Stimulated activated CD4-positive, alpha-beta T cell treated with anti-CD3 and anti-CD28 coated beads, Interleukin-2, amount 100 ng/mL, for 48 hours (primary cell): ENCODE results near the gene JMJD6.
A peak's percentile ranks its signal among the peaks of the same experiment; 100 is the strongest.

Source experiments
- DNase-seq, 2 donors: peaks; one replicate each; pipeline ENCODE4 v3.0.0-alpha.2; 2020

Gene JMJD6

DNA sequence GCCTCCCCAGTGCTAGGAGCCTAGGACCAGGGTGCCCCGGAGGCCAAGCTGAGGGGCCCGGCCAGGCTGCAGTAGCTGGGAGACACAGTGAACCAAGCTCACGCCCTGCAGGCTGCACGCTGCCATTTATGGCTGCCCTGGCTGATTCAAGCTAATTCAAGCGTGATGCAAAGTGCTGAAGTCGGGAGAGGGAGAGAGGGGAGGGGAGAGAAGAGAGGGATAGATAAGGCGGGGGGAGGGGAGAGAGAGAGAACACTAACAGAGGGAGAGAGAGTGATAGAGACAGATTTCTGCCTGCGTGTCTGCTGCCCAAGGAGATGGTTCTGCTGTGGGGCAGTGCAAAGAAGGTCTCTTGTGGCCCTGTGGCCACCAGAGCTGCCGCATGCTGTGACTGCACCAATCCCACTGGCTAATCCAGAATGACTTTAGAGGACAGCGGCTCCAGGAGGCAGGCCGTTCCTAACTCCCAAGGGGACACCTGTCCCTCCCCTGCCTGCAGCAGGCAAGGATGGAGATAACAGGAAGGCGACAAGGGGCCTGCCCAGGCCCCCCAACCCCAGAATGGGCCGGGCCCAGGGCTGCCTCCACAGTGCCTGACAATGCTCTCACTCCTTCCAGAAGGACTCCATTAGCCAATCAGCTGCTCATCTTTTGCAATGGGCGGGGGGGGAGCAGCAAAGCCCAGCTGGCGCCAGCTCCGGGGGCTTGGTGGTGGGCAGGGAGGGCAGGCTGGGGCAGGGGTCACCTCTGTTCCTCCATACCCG is 28.5 kb downstream of the JMJD6 start:
- DNase-seq, result no peak

DNA sequence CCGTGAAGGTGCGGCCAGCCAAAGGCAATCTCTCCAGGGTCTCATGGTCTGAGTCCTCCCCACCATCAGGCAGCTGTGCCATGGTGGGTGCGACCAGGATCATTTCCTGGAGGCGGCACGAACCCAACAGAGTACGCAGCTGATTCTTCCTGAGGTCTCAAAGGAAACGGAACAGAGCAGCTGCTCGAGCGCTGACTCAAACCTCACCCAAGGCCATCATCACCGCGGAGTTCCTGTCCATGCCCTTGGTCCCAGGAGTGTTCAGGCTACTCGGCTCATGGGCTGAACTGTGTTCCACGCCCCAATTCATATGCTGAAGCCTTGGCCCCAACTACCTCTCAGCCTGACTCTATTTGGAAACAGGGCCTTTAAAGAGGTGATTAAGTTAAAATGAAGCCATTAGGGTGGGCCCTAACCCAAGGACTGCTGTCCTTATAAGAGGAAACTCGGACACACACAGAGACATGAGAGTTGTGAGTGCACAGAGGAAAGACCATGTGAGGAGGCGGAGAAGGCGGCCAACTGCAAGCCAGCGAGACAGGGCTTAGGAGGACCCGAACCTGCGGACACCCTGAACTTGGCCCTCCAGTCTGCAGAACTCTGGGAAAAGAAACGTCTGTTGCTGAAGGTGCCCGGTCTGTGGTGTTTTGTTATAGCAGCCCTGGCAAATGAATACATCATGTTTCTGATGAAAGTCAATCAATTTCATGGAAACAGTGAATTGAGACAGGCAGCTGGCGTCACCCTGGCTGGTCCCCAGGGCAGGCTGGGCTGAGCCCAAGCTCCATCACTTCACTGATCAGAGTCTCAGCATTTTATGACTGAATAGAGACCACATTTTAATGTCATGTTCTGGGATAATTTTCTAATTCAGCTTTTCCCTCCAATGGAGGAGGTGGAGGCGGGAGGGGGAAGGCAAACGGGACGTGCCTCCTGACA is 29.4 kb downstream of the JMJD6 start:
- DNase-seq, result no peak

DNA sequence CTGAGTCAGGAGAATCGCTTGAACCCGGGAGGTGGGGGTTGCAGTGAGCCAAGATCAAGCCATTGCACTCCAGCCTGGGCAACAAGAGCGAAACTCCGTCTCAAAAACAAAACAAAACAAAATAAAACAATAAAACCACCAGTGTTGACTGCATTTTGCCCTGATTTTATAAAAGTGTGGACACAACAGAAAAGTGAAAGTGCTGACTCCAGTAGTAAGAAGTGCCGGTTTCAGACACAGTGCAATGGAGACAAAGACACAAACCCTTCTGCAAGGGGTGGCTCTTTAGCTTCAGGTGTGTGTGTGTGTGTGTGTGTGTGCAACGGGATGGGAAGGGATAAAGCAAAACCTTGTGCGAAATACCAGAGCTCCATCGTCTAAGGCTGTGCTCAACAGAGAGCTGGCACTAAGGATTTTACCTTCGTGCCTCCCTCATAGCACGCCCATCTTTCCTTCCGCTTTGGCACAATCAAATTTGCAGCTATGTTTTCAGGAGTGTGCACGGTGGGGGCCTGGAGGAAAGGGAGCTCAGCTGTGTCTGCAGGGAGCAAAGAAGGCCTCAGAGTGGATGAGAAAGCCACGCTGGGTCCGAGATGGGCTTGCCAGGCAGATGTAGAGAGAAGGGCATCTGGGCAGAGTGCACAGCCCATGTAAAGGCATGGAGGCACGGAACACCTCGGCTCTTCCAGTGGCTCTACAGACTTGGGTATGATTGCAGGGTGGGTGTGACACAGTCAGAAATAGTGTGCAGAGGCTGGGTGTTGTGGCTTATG is 31.2 kb downstream of the JMJD6 start:
- no peak for DNase-seq

DNA sequence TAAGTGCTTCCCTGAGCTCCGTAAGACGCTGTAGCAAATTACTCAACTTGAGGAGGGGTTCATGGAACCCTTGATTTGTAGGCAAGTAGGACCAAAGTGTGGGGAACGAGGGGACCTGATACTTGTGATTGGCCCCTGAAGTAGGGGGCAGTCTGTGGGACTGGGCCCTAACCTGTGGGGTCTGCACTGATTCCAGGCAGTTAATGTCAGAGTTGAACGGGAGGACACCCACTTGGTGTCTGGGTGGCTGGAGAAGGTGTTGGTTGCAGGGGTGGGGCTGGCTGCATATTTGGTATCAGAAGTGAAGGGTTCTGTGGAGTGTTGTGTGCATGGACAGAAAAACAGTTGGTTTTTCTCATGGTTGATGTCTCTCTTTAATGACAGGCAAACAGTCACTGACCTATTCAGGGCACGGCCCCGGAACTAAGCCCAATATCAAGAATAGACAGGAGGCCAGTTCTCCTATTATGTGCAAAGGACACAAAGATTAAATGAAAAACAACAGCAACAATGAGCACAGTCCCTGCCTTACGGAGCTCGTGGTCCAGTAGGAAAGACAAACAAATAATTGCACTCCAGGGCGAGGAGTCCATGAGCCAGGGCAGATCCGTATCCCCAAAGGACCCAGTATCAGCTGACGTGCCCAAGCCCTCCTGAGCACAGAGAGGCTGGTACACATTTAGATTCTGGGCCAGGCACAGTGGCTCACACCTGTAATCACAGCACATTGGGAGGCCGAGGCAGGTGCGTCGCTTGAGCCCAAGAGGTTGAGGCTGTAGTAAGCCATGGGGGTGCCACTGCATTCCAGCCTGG is 34.8 kb downstream of the JMJD6 start:
- DNase-seq, result no peak

DNA sequence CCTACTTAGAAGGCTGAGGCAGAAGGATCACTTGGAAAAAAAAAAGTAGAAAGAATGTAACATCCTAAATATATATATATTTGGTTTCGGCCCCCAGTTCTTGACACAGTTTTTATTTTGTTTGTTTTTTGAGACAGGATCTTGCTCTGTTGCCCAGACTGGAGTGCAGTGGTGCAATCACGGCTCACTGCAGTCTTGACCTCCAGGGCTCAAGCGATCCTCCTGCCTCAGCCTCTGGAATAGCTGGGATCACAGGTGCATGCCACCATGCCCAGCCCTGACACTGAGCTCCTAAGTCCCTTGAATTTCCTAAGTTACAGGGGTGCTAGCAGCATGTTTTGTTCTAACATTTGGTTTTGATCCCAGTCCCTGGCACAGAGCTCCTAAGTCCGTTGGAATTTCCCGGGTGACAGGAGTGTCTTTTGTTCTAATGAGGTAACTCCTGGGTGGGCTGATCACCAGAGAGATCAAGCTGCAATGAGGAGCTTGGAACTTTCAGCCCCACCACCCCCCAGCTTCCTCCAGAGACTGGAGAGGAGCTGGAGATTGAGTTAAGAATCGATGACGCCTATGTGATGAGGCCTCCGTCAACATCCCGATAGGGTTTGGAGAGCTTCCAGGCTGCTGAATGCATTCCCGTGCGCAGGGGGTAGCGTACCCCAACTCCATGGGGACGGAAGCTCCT is 35.7 kb downstream of the JMJD6 start:
- DNase-seq, result no peak

DNA sequence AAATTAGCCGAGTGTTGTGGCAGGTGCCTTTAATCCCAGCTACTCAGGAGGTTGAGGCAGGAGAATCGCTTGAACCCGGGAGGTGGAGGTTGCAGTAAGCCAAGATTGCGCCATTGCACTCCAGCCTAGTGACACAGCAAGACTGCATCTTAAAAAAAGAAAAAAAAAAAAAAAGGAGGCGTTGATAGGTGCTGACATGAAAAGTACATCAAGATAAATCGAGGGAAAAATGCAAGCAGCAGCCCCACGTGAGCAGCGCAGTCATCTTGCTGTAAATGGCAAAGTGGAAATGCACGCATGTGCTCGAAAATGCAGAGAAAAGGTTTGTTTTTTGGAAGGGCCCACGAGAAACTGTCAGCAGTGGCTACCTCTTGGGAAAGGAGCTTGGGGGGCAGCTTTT is 36.5 kb downstream of the JMJD6 start:
- no peak for DNase-seq

DNA sequence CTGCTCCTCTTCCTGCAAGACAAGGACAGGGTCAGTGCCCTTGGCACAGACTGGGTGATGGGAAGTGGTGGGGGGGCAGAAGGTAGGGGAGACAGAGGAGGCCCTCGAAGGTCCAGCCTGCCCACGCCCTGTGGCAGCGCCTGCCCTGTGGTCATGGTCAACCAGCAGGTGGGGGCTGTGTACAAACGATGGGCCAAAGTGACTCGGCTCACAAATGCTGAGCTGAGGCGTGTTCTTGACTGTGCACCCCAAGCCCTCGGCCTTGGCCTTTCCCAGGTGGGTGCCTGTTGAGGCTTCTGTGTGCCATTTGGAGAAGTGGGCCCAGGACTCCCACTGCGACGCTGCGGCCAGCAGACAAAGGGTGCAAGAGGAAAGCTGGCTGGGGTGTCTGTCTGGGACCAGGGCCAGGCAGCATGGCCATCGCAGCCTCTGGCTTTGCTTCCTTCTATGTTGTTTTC is 38.2 kb downstream of the JMJD6 start:
- no peak for DNase-seq

DNA sequence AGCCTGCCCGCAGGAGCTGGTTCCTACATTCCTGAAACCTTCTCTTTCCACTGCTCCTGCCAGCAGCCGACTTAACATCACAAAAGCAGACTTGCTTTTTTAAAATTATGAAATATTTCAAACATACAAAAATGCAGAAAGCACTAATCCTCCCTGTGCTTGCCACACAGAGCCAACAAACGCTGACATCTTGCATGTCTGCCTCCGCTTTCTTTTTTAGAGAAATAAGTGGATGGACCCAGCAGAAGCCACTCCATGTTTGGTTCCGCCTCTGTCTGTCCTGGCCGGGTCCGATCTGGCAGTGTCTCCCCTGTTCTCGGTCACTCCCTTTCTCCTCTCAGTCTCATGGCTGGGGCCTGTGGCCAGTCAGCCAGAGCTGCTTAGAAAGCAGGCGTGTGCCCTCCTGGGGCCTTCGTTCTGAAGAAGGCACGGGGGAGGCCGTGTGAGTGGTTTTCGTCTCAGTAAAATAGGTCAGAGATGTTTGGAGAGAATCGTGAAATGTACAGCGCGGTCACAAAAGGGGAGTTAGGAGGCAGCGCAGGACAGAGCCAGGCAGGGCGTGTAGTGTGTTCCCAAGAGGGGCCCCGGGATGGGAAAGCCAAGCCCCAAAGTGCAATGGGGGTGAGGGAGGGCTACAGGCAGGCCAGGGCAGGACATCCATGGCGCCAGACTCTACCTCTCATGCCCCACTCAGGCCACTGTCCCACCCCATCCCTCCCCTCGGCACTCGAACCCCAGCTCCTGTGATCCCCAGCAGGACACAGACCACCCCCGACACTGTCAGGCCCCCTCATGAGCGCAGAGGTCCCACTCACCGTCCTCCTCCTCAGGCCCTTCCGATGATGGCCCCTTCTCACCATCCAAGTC is 38.9 kb downstream of the JMJD6 start:
- no peak for DNase-seq

DNA sequence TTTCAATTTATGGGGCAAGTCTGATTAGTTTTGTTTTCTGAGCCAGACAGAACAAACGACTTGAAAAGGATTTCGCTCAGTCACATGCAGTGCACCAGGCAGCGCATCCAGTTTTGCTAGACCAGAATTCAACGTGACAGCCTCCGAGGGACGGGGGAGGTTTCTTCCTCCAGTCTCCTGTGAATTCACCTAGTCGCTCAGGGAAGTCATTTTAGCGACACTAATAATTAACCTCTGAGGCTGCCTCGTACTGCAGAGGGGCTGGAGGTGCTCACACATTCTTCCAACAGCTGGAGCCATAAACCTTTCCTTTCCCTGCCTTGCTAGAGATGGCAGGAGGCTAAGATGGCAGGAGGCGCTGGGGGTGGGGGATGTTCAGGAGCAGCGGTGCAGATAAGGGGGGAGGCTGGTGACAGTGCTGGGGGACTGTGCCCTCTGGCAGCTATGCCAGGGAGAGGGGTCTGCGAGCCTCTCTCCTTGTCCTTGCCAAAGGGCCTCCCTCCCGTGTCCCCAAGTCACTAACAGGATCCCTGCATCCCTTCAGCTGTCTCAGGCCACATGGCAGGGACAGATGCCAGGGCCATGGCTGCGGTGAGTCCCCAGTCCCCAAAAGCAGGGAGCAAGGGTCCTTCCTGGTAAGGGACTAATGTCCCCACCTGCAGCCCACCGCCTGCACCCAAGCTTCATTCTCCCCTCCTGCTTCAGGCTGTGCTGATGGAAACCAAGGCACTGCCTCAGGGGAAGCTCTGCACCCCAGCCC is 39.7 kb downstream of the JMJD6 start:
- no peak for DNase-seq

DNA sequence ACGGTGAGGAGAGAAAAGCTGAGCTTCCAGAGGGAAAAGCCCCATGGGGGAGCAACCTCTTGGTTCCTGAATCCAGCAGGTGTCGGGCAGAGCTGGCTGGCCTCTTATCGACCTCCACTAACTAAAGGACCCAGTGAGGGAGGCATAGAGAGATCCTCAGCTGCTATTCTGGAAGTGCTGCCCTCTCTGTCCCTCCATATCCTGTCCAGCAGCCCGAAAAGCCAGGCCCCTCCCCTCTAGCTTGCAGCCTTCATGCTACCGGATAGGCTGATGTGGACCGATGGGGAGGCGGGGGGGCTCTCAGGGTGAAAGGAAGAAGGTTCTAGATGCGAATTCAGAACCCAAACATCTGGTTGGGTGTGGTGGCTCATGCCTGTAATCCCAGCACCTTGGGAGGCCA is 40.6 kb downstream of the JMJD6 start:
- DNase-seq, result no peak

DNA sequence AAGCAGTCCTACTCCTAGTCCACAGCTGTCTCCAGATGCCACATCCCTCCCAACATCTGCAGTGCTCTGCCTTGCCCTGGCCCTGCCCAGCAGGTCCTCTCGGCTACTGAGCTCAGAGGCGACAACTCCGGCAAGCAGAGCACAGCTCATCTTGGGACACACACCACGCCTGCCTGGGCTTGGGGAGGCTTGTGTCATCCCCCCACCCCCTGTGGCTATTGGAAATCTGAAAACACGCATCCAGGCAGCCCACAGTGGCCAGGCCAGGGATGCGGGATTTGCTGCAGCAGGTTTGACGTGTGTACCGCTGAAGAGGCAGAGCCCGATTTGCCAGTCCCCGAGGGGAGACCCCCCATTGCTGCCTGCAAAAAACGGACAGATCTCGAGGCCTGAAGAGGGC is 41.0 kb downstream of the JMJD6 start:
- DNase-seq, result no peak

DNA sequence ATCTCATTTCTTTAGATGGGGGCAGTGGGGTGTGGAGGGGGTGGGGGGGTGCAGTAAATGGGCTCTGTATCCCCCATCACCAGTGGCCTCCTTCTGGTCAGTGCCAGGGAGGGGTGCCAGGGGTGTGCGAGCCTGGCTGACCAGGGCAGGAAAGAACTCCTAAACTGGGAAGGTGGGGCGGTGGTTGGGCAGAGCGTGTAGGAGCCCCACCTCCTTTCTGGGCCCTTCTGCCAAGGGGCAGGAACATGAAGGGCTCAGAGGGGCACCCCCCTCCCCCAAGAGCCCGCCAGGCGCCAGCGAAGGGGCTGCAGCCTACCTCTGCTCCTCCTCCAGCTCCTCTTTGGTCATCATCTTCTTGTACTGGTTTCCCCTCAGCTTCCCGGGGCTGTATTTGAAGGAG is 41.6 kb downstream of the JMJD6 start:
- DNase-seq, result no peak

DNA sequence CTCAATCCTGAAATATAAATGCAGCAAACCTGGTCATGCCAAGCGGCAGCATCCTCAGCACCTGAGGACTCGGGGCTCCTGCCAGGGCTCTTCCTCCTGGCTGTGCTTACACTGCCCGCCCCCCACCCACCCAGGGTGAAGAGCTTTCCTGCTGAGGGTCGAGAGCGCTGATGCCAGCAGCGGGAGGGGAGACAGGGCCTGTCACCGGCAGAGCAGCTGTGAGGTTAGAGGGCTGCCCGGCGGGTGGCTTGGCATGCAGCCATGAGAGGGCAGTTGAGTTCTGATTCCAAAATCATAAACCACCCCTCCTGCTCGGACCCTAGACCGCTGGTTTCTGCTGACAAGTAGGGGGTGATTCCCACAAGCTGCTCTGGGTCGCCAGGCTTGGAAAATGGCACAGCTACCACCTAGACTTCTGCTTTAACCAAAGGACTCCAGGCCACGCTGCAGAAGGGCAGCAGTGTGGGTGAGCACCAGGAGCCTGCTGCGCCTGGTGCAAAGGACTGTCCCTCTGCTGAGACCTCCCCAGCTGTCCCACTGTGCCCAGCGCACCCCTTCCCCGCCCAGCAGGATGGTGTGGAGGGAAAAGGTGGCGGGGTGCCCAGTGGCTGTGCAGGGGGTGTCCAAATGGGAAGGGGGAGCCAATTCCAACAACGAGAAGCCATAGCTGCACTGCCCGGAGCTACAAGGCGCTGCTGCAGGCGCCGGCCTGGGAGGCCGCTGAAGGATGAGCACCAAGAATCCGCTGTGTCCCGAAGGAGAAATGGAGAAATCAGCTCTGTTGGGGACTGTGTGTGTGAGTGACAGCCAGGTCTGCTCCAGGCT is 42.3 kb downstream of the JMJD6 start:
- DNase-seq, result no peak

DNA sequence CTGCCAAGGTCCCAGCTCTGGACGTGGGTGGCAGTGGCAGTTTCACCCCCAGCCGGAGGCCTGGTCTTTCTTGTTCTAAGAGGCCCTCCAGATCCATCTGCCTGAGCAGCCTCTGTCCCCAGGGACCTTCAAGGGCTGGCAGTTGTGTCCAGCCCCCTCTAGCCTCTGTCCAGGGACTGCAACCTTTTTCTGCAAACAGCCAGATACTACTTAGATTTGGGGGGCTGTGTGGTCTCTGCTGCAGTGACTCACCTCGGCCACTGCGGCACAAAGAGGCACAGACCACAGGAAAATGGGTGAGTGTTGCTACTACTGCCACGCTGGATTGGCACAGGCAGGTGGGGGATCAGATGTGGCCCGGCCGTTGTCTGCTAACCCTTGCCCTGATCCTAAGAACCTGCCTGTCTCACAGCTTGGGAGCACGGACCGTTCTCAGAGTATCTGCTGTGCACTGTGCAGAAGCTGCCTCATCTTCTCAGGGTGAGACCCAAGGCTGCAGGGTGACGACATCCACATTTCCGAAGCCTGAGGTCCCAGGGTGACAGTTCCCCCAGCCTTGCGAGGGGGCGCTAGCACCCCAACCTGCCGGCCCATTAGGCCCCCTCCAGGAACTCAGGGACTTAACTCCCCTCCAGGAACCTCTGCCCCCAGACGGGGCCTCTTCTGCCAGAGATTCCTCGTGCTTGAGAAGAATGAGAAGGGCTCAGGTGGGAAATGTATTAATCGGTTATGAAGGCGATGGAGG is 43.2 kb downstream of the JMJD6 start:
- no peak for DNase-seq

DNA sequence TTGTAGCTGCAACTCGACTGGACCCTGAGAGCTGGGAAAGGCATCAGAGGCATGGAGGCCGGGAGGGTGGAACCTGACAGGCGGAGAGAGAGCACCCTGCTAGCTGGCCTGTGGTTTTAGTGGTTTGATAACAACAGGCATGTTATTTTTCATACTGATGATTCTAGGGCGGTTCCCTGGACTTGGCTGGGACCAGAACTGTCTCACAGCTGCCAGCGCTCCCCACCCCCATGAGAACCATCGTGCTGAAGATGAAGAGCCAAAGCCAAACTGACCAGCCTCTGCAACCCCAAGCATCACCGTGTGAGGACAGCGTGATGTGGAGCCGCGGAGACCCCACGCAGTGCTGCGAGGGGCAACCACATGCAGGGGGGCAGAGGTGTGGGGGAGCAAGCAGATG is 44.1 kb downstream of the JMJD6 start:
- DNase-seq, result no peak

DNA sequence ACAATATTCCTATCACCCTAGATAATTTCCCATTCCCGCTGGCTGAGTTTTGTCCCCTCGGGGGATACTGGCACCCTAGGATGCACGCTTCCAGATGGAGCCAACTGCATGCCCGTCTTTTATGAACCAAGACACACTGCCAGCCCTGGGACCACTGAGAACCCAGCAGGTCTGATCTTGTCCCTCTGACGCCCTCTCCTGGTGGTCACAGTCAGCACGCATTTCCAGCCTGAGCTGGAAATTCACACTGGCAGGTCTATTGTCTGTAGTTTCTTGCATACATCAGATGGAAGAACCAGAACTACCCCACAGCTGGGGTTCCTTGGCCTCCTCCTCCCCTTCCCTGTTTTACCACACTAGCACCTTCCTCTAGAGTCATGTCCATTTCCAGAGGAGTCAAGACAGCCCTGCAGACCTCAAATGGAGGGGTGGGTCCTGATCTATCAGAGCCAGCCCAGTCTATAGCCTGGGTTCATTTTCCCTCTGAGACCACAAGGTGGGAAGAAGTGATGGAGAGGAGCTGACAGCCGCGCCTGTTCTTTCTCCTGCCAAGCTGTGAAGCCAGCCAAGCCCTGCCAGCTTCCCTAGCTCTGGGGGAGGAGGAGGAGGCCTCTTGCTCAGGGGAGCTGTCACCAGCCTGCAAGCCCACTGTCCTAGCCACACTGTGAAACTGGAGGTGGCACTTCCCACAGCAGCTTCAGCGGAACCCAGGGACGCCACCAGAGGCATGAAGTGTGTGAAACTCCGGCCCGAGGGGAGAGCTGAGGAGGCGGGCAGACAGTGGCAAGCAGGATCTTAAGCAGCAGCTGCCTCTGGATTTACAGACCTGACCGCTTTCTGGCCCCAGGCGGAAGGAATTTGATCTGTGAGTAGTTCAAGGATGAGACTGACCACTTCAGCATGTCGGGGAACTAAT is 44.9 kb downstream of the JMJD6 start:
- peak; percentile 65 to 67 for DNase-seq

DNA sequence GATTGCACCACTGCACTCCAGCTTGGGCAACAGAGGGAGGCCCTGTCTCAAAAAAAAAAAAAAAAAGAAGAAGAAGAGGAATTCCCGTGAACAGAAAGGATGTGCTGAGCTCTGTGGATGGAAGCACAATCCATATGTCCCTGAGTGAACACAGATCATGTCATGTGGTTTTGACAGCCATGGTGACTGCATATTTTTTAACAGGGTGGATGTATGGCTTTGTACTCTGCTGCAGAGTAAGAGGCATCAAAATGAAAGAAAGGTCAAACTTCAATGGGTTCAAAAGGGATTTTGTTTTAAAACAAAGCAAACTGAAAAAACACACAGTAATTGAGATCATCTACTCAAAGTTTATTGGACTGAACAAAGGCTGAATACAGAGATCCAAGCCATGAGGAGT is 47.2 kb downstream of the JMJD6 start:
- DNase-seq, result no peak
